Measurements from ENCODE around the gene DPH1. TPM values are rescaled to one million over a fixed set of nuclear protein-coding genes. Genes with fewer than 3 reads are reported as not detected.
A peak's percentile ranks its signal among the peaks of the same experiment; 100 is the strongest.

Gene DPH1
- polyA plus RNA-seq, 3 donors = 34.9 to 36.0 (median 35.9) TPM

GRCh38 chr17:2025622-2026309, 4.2 kb upstream of the DPH1 start:
- DNase-seq (ENCODE audit: low read depth in 3 of 3, low spot score in 2 of 3) = no peak

- no peak for DNase-seq (ENCODE audit: low read depth in 3 of 3, low spot score in 2 of 3)
These were observed 2.3 kb upstream of the DPH1 start for GRCh38 chr17:2027528-2028233.

- no peak for DNase-seq (ENCODE audit: low read depth in 3 of 3, low spot score in 2 of 3)
These were observed 1.7 kb upstream of the DPH1 start for GRCh38 chr17:2028234-2028614.

- no peak for DNase-seq (ENCODE audit: low read depth in 3 of 3, low spot score in 2 of 3)
These were observed 1.2 kb upstream of the DPH1 start for GRCh38 chr17:2028737-2029136.

- DNase-seq (ENCODE audit: low read depth in 3 of 3, low spot score in 2 of 3) = no peak
These were observed 818 bp downstream of the DPH1 start for GRCh38 chr17:2030779-2031163.

GRCh38 chr17:2033153-2033552, 3.2 kb downstream of the DPH1 start:
- DNase-seq (ENCODE audit: low read depth in 3 of 3, low spot score in 2 of 3) = no peak

- no peak for DNase-seq (ENCODE audit: low read depth in 3 of 3, low spot score in 2 of 3)
These were observed 4.2 kb downstream of the DPH1 start for GRCh38 chr17:2034157-2034556.

GRCh38 chr17:2034806-2035540, 5.0 kb downstream of the DPH1 start:
- DNase-seq (ENCODE audit: low read depth in 3 of 3, low spot score in 2 of 3) = no peak

GRCh38 chr17:2035541-2036488, 5.9 kb downstream of the DPH1 start:
- DNase-seq (ENCODE audit: low read depth in 3 of 3, low spot score in 2 of 3) = no peak

GRCh38 chr17:2037155-2037554, 7.2 kb downstream of the DPH1 start:
- no peak for DNase-seq (ENCODE audit: low read depth in 3 of 3, low spot score in 2 of 3)

- DNase-seq (ENCODE audit: low read depth in 3 of 3, low spot score in 2 of 3) = no peak
These were observed 10.4 kb downstream of the DPH1 start for GRCh38 chr17:2040219-2040827.

GRCh38 chr17:2040942-2041560, 11.1 kb downstream of the DPH1 start:
- no peak for DNase-seq (ENCODE audit: low read depth in 3 of 3, low spot score in 2 of 3)

GRCh38 chr17:2041561-2042389, 11.8 kb downstream of the DPH1 start, which contains the start of gene OVCA2:
TSS of gene OVCA2 (plus strand) at chr17:2042022. CDS start at chr17:2042048, 26 bp downstream.
- DNase-seq (ENCODE audit: low read depth in 3 of 3, low spot score in 2 of 3) = peak; percentile 91 to 92 (median 92)

- no peak for DNase-seq (ENCODE audit: low read depth in 3 of 3, low spot score in 2 of 3)
These were observed 12.5 kb downstream of the DPH1 start for GRCh38 chr17:2042390-2042847.

- no peak for DNase-seq (ENCODE audit: low read depth in 3 of 3, low spot score in 2 of 3)
These were observed 13.0 kb downstream of the DPH1 start for GRCh38 chr17:2042933-2043332.

- DNase-seq (ENCODE audit: low read depth in 3 of 3, low spot score in 2 of 3) = no peak
These were observed 13.8 kb downstream of the DPH1 start for GRCh38 chr17:2043785-2044184.

- no peak for DNase-seq (ENCODE audit: low read depth in 3 of 3, low spot score in 2 of 3)
These were observed 14.4 kb downstream of the DPH1 start for GRCh38 chr17:2044263-2044894.

GRCh38 chr17:2047590-2047989, 17.6 kb downstream of the DPH1 start:
- no peak for DNase-seq (ENCODE audit: low read depth in 3 of 3, low spot score in 2 of 3)
